ENCODE measurements around the gene MYBPC3. TPM values are rescaled to one million over a fixed set of nuclear protein-coding genes. Genes with fewer than 3 reads are reported as not detected.

Gene MYBPC3
- total RNA-seq, 1 donor from 2014 or later, result not detected

DNA sequence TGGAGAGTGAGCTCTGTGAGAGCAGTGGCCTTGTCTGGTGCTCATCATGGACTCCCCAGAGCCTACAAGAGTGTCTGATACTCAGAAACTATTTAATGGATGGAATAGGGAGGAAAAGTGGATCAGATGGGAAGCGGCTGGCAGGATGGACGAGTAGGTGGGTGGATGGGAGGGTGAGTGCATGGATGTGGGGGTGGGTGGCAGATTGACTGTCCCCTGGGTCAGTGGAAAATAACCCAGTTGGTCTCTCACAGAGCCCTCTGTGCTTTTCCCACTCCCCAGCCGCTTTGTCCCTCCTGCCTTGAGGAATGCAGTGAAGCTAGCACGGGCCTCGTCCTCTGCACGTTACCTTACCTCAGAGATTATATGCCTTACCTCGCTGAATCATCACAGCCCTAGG lies 19.9 kb upstream of the MYBPC3 start:
- TF ChIP-seq CTCF (IDR thresholded peaks at IDR 0.05; ENCODE audit: insufficient read depth, low read depth, low read length), result no peak
- no peak for TF ChIP-seq EZH2 (IDR thresholded peaks at IDR 0.05; ENCODE audit: insufficient read depth, low read length)
- DNase-seq (ENCODE audit: low read depth) (no peak), FAIRE-seq (no peak)
- no peaks in the 10 kb centered on the region for H4K20me1 ChIP-seq (ENCODE audit: insufficient read depth, low read length)
- H3K79me2 ChIP-seq (ENCODE audit: insufficient read depth, low read length), result no peaks in the 10 kb centered on the region
- H3K9me3 ChIP-seq (ENCODE audit: insufficient read depth, low read depth, low read length), result no peaks in the 10 kb centered on the region
- H3K27me3 Mint-ChIP-seq (ENCODE audit: low read depth, unreplicated experiment), result peaks cover 7% of the 10 kb centered on the region
- no peaks in the 10 kb centered on the region for H3K36me3 Mint-ChIP-seq (ENCODE audit: low read depth, unreplicated experiment)
- no peaks in the 10 kb centered on the region for H3K27me3 ChIP-seq (ENCODE audit: insufficient read depth, low read length)
- no peak overlapping the region for H3K27ac Mint-ChIP-seq (ENCODE audit: unreplicated experiment)
- peaks cover 6% of the 10 kb centered on the region for H3K4me1 ChIP-seq (ENCODE audit: insufficient read depth, low read length)
- H3K9ac ChIP-seq (ENCODE audit: low read length), result no peak overlapping the region
- H3K36me3 ChIP-seq (ENCODE audit: insufficient read depth, low read length), result no peaks in the 10 kb centered on the region
- H3K4me2 ChIP-seq (ENCODE audit: low read length), result no peak overlapping the region
- H3K9me3 Mint-ChIP-seq (ENCODE audit: unreplicated experiment), result no peaks in the 10 kb centered on the region
- no peak overlapping the region for H3K4me3 Mint-ChIP-seq (ENCODE audit: unreplicated experiment)
- peaks cover 11% of the 10 kb centered on the region for H3K4me1 Mint-ChIP-seq (ENCODE audit: low read depth, unreplicated experiment)
- no peak overlapping the region for H2AFZ ChIP-seq (ENCODE audit: low read depth, low read length)
- H3K27ac ChIP-seq (ENCODE audit: low read depth, low read length), result no peak overlapping the region
- H3K4me3 ChIP-seq (ENCODE audit: insufficient read depth, low read depth, low read length), result no peak overlapping the region

DNA sequence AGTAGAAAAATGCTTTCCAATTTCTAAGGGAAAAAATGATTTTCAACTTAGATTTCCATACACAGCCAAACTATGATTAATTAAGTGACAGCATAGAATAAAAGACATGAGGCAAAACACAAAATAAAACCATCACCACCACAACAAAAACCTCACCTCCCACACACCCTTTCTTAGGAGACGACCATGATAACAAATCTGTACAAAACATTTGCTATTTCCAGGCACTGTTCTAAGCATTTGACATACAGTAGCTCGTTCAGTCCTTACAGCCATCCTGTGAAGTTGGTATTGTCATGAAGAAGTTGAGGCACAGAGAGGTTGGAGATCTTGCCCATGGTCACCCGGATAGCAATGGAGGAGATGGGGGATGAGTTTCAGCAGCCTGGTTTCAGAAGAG lies 17.2 kb upstream of the MYBPC3 start:
- TF ChIP-seq CTCF (IDR thresholded peaks at IDR 0.05; ENCODE audit: insufficient read depth, low read depth, low read length) (no peak), EZH2 (IDR thresholded peaks at IDR 0.05; ENCODE audit: insufficient read depth, low read length) (no peak)
- no peak for DNase-seq (ENCODE audit: low read depth)

GRCh38 chr11:47366020-47366490 lies 13.6 kb upstream of the MYBPC3 start:
- Mint-ChIP-seq H3K4me1 (ENCODE audit: low read depth, unreplicated experiment) (peaks cover 1% of the 10 kb centered on the region), H3K9me3 (ENCODE audit: unreplicated experiment) (no peaks in the 10 kb centered on the region), H3K4me3 (ENCODE audit: unreplicated experiment) (no peak overlapping the region), H3K36me3 (ENCODE audit: low read depth, unreplicated experiment) (no peaks in the 10 kb centered on the region), H3K27me3 (ENCODE audit: low read depth, unreplicated experiment) (peaks cover 14% of the 10 kb centered on the region), H3K27ac (ENCODE audit: unreplicated experiment) (no peak overlapping the region)
- H3K4me2 ChIP-seq (ENCODE audit: low read length), result no peak overlapping the region
- FAIRE-seq, result no peak
- H3K4me3 ChIP-seq (ENCODE audit: insufficient read depth, low read depth, low read length), result no peak overlapping the region
- H3K27ac ChIP-seq (ENCODE audit: low read depth, low read length), result no peak overlapping the region
- TF ChIP-seq CTCF (IDR thresholded peaks at IDR 0.05; ENCODE audit: insufficient read depth, low read depth, low read length) (no peak), EZH2 (IDR thresholded peaks at IDR 0.05; ENCODE audit: insufficient read depth, low read length) (no peak)
- no peaks in the 10 kb centered on the region for H3K79me2 ChIP-seq (ENCODE audit: insufficient read depth, low read length)
- no peaks in the 10 kb centered on the region for H3K4me1 ChIP-seq (ENCODE audit: insufficient read depth, low read length)
- no peaks in the 10 kb centered on the region for H4K20me1 ChIP-seq (ENCODE audit: insufficient read depth, low read length)
- H2AFZ ChIP-seq (ENCODE audit: low read depth, low read length), result no peak overlapping the region
- H3K27me3 ChIP-seq (ENCODE audit: insufficient read depth, low read length), result peaks cover 4% of the 10 kb centered on the region
- no peak overlapping the region for H3K9ac ChIP-seq (ENCODE audit: low read length)
- H3K36me3 ChIP-seq (ENCODE audit: insufficient read depth, low read length), result no peaks in the 10 kb centered on the region
- no peaks in the 10 kb centered on the region for H3K9me3 ChIP-seq (ENCODE audit: insufficient read depth, low read depth, low read length)
- no peak for DNase-seq (ENCODE audit: low read depth)

More for the DNA sequence above, 17.2 kb upstream of the MYBPC3 start:
- H2AFZ ChIP-seq (ENCODE audit: low read depth, low read length), result no peak overlapping the region
- H3K4me1 ChIP-seq (ENCODE audit: insufficient read depth, low read length), result peaks cover 5% of the 10 kb centered on the region
- peaks cover 6% of the 10 kb centered on the region for H3K4me1 Mint-ChIP-seq (ENCODE audit: low read depth, unreplicated experiment)
- H3K9me3 ChIP-seq (ENCODE audit: insufficient read depth, low read depth, low read length), result no peaks in the 10 kb centered on the region
- H3K36me3 Mint-ChIP-seq (ENCODE audit: low read depth, unreplicated experiment), result no peaks in the 10 kb centered on the region
- no peak overlapping the region for H3K4me3 ChIP-seq (ENCODE audit: insufficient read depth, low read depth, low read length)
- H3K79me2 ChIP-seq (ENCODE audit: insufficient read depth, low read length), result no peaks in the 10 kb centered on the region
- no peak for FAIRE-seq
- peaks cover 14% of the 10 kb centered on the region for H3K27me3 Mint-ChIP-seq (ENCODE audit: low read depth, unreplicated experiment)
- no peaks in the 10 kb centered on the region for H4K20me1 ChIP-seq (ENCODE audit: insufficient read depth, low read length)
- no peak overlapping the region for H3K4me2 ChIP-seq (ENCODE audit: low read length)
- no peak overlapping the region for H3K27ac ChIP-seq (ENCODE audit: low read depth, low read length)
- H3K9me3 Mint-ChIP-seq (ENCODE audit: unreplicated experiment), result no peaks in the 10 kb centered on the region
- H3K27me3 ChIP-seq (ENCODE audit: insufficient read depth, low read length), result peaks cover 4% of the 10 kb centered on the region
- peak overlapping the region; percentile 19 for H3K27ac Mint-ChIP-seq (ENCODE audit: unreplicated experiment)
- H3K36me3 ChIP-seq (ENCODE audit: insufficient read depth, low read length), result no peaks in the 10 kb centered on the region
- no peak overlapping the region for H3K4me3 Mint-ChIP-seq (ENCODE audit: unreplicated experiment)
- H3K9ac ChIP-seq (ENCODE audit: low read length), result no peak overlapping the region
